Measurements from ENCODE around the gene WWTR1.

Gene WWTR1

DNA sequence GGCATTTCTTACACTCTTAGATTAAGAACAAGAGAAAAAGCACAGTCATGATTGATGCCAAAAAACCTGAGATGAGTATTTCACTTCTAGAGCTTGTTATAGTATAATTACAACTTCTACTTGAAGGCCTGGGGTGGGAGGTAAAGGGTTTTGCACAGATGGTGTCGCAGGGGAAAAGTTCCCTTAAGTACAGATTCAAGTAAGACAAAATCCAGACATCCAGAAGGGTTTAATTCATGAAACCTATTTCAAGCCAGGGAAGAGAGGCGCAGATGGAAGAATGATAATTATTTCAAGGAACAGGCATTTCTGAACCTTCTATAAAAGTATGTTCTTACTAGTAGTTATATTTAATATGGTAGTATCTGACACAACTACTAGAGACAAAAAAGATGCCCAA, 112.8 kb downstream of the WWTR1 start:
- Histone ChIP-seq H3K27me3 (no peaks in the 10 kb centered on the region), H3K4me1 (peaks cover 5% of the 10 kb centered on the region), H3K4me3 (ENCODE audit: low read depth, low read length) (no peak overlapping the region), H3K9me3 (no peaks in the 10 kb centered on the region), H3K36me3 (no peaks in the 10 kb centered on the region)
- DNase-seq, result no peak
- TF ChIP-seq, protein P1, sequence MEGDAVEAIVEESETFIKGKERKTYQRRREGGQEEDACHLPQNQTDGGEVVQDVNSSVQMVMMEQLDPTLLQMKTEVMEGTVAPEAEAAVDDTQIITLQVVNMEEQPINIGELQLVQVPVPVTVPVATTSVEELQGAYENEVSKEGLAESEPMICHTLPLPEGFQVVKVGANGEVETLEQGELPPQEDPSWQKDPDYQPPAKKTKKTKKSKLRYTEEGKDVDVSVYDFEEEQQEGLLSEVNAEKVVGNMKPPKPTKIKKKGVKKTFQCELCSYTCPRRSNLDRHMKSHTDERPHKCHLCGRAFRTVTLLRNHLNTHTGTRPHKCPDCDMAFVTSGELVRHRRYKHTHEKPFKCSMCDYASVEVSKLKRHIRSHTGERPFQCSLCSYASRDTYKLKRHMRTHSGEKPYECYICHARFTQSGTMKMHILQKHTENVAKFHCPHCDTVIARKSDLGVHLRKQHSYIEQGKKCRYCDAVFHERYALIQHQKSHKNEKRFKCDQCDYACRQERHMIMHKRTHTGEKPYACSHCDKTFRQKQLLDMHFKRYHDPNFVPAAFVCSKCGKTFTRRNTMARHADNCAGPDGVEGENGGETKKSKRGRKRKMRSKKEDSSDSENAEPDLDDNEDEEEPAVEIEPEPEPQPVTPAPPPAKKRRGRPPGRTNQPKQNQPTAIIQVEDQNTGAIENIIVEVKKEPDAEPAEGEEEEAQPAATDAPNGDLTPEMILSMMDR (IDR thresholded peaks at IDR 0.05; ENCODE audit: low read depth, low read length), result no peak

DNA sequence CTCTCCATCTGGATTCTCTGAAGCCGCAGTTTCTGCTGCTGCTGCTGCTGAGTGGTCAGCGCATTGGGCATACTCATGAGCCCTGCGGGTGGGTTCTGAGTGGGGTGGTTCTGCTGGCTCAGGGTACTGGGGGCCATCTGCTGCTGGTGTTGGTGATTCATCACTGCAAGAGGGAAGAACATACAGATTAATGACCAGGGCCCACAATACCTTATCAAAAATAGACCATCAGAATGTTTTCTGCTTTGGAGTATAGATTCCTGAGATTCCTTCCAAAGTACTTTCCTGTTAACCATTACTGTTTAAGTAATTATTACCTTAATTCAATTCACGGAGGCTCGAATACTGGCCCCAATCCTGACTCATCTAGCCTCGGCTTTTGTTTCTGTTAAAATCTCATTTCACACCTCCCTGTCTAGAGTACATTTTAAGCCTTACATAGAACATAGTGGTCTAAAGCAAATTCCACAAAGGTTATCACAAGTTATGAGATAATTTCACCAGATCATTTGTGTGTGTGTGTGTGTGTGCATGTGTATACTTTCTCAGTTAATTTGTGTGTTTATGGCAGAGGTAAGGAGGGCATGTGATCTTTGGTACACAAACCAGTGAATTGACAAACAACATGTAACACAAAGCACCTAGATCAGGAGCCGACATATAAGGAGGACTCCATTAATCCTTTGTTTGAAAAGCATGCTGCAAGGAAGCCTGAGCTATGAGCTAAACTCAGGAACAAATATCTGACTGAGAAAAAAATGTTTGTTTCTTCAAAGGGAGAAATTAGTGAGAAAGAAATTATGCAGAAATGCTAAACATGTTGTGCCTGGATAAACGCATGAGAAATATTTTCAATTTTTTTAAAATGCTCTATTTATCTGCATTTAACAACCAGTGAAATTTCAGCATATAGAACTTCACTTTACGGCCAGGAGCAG, 115.2 kb downstream of the WWTR1 start:
- no peak overlapping the region for H3K4me3 ChIP-seq (ENCODE audit: low read depth, low read length)
- H3K9me3 ChIP-seq, result no peaks in the 10 kb centered on the region
- DNase-seq, result peak; percentile 16
- H3K36me3 ChIP-seq, result no peaks in the 10 kb centered on the region
- no peaks in the 10 kb centered on the region for H3K27me3 ChIP-seq
- peaks cover 8% of the 10 kb centered on the region for H3K4me1 ChIP-seq
- TF ChIP-seq, protein P1 (IDR thresholded peaks at IDR 0.05; ENCODE audit: low read depth, low read length), result no peak

DNA sequence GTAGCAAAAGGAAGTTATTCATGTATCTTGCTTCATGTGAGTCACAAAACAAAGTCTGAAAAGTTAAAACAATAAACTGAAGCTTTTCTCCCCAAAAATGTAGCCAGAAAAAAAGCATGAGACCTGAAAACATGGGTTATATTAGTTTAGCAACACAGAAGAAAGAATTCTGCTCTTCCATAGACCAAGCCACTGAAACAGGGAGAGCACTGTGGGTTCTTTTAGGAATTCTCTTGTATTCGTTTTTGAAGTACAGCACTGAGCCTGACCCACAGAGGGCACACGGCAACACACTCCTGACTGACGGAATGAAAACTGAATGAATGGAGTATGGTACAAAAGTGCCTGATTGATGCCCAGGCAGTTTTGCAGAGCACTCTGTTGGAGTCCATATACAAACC, 116.7 kb downstream of the WWTR1 start:
- H3K9me3 ChIP-seq, result no peaks in the 10 kb centered on the region
- DNase-seq, result no peak
- peaks cover 8% of the 10 kb centered on the region for H3K4me1 ChIP-seq
- TF ChIP-seq, protein P1 (IDR thresholded peaks at IDR 0.05; ENCODE audit: low read depth, low read length), result no peak
- H3K27me3 ChIP-seq, result no peaks in the 10 kb centered on the region
- H3K4me3 ChIP-seq (ENCODE audit: low read depth, low read length), result no peak overlapping the region
- no peaks in the 10 kb centered on the region for H3K36me3 ChIP-seq

DNA sequence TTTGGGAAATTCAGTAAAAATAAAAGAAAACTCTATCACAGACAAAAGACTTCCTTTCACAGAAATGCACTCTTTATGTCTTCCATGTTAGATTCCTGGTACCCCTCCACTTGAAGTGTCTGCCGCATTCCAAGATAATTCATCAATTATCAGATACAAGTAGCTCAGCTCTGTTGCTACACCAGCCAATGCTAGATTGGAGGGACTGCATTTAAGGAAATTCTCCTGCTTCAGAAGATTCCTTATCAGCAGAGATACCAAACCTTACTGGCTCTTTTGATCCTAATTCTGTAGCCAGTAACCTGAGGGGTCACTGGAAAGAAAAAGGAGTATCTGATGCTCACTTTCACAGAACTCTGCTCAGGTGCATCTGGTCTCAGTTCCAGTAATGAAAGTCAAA, 119.5 kb downstream of the WWTR1 start:
- Histone ChIP-seq H3K4me3 (ENCODE audit: low read depth, low read length) (no peak overlapping the region), H3K36me3 (no peaks in the 10 kb centered on the region), H3K27me3 (no peaks in the 10 kb centered on the region), H3K4me1 (peaks cover 8% of the 10 kb centered on the region), H3K9me3 (no peaks in the 10 kb centered on the region)
- no peak for DNase-seq
- TF ChIP-seq, protein P1 (IDR thresholded peaks at IDR 0.05; ENCODE audit: low read depth, low read length), result no peak

DNA sequence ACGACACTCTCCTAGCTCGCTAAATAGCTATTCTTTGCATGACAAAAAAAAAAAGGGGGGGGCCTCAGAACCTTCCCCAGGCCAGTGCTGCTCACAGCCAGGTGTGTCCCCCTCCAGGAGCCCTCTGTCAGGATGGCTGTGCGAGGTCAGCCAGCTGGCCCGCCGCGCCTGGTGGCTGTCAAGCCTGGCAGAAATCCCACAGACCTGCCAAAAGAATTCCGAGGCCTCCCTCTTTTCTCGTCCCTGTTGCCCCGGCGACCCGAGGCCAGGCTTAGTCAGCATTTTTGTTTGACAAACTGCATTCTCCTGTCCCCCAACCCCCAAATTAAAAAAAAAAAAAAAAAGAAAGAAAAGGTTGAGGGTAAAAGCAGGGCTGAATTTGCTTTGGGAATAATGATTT, 121.4 kb downstream of the WWTR1 start:
- H3K9me3 ChIP-seq, result no peaks in the 10 kb centered on the region
- peaks cover 3% of the 10 kb centered on the region; the same call in 1 of the 2 replicates for H3K4me1 ChIP-seq
- TF ChIP-seq, protein P1 (IDR thresholded peaks at IDR 0.05; ENCODE audit: low read depth, low read length), result no peak
- H3K27me3 ChIP-seq, result no peaks in the 10 kb centered on the region
- no peaks in the 10 kb centered on the region for H3K36me3 ChIP-seq
- peak; percentile 62 for DNase-seq
- H3K4me3 ChIP-seq (ENCODE audit: low read depth, low read length), result no peak overlapping the region

DNA sequence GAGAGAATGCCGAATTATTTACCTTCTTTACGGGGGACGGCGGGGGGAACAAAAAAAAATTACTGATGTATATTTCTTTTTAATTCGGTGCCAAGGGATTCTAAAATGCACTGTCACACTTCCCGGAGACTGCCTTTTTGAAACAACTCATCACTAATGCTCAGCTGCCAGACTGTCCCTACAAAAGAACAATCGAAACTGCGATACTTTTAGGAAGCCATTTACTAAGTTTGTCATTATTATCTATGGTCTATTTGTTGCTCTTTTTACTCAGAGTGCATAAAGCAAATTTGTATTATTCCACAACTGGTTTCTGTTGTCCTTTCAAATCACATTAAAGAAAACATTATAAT, 122.5 kb downstream of the WWTR1 start:
- TF ChIP-seq, protein P1 (IDR thresholded peaks at IDR 0.05; ENCODE audit: low read depth, low read length), result no peak
- H3K27me3 ChIP-seq, result no peaks in the 10 kb centered on the region
- H3K36me3 ChIP-seq, result no peaks in the 10 kb centered on the region
- no peak for DNase-seq
- H3K9me3 ChIP-seq, result no peaks in the 10 kb centered on the region
- H3K4me3 ChIP-seq (ENCODE audit: low read depth, low read length), result no peak overlapping the region
- peaks cover 3% of the 10 kb centered on the region; the same call in 1 of the 2 replicates for H3K4me1 ChIP-seq
